HEK293 (cell line): ENCODE data around the gene NFATC3.

Experiments
- BCL6B ChIP-seq: fragments of 450-650 bp; formaldehyde crosslinking; IDR thresholded peaks from 2 replicates; pipeline ENCODE4 v1.5.1; 2017; ENCODE audit warnings: missing biosample characterization, missing genetic modification characterization
- HOXC10 ChIP-seq: sonication (generic); formaldehyde crosslinking; IDR thresholded peaks from 2 replicates; pipeline ENCODE4 v1.8.1; 2023; ENCODE audit warnings: mild to moderate bottlenecking, missing genetic modification reagents
- KLF9 ChIP-seq: fragments of 450-650 bp; formaldehyde crosslinking; IDR thresholded peaks from 2 replicates; pipeline ENCODE4 v1.5.1; 2016; ENCODE audit warnings: missing biosample characterization, missing genetic modification characterization, low read depth
- PRDM4 ChIP-seq: fragments of 450-650 bp; formaldehyde crosslinking; IDR thresholded peaks from 2 replicates; pipeline ENCODE4 v1.5.1; 2017; ENCODE audit warnings: missing biosample characterization, missing genetic modification characterization
- SALL2 ChIP-seq: fragments of 450-650 bp; formaldehyde crosslinking; IDR thresholded peaks from 2 replicates; pipeline ENCODE4 v1.5.0; 2017; ENCODE audit warnings: missing biosample characterization, mild to moderate bottlenecking, missing genetic modification characterization, borderline replicate concordance
- SCRT1 ChIP-seq: fragments of 450-650 bp; formaldehyde crosslinking; IDR thresholded peaks from 2 replicates; pipeline ENCODE4 v1.5.1; 2016; ENCODE audit warnings: missing biosample characterization, missing genetic modification characterization, borderline replicate concordance
- ZBTB17 ChIP-seq: fragments of 450-650 bp; formaldehyde crosslinking; IDR thresholded peaks from 2 replicates; pipeline ENCODE4 v1.5.1; 2016; ENCODE audit warnings: missing biosample characterization, missing genetic modification characterization
- ZBTB26 ChIP-seq: fragments of 450-650 bp; formaldehyde crosslinking; optimal IDR thresholded peaks from 2 replicates; pipeline ENCODE3; 2016; ENCODE audit warnings: missing biosample characterization, mild to moderate bottlenecking, missing genetic modification characterization
- ZBTB6 ChIP-seq: fragments of 450-650 bp; formaldehyde crosslinking; IDR thresholded peaks from 2 replicates; pipeline ENCODE4 v1.5.1; 2017; ENCODE audit warnings: missing biosample characterization, missing genetic modification characterization
- ZFP41 ChIP-seq: fragments of 450-650 bp; formaldehyde crosslinking; IDR thresholded peaks from 2 replicates; pipeline ENCODE4 v1.5.1; 2016; ENCODE audit warnings: missing biosample characterization, missing genetic modification characterization, borderline replicate concordance
- ZNF133 ChIP-seq: fragments of 450-650 bp; formaldehyde crosslinking; IDR thresholded peaks from 2 replicates; pipeline ENCODE4 v1.5.1; 2016; ENCODE audit warnings: missing biosample characterization, missing genetic modification characterization
- ZNF350 ChIP-seq: fragments of 450-650 bp; formaldehyde crosslinking; IDR thresholded peaks from 2 replicates; pipeline ENCODE4 v1.5.0; 2017; ENCODE audit warnings: missing biosample characterization, mild to moderate bottlenecking, missing genetic modification characterization
- ZNF394 ChIP-seq: fragments of 450-650 bp; formaldehyde crosslinking; IDR thresholded peaks from 2 replicates; pipeline ENCODE4 v1.5.1; 2016; ENCODE audit warnings: missing biosample characterization, missing genetic modification characterization, mild to moderate bottlenecking, moderate library complexity, borderline replicate concordance
- ZNF549 ChIP-seq: fragments of 450-650 bp; IDR thresholded peaks from 2 replicates; pipeline ENCODE4 v1.5.1; 2018; ENCODE audit warnings: missing biosample characterization, missing genetic modification characterization, mild to moderate bottlenecking, inconsistent platforms, moderate library complexity
- ZNF555 ChIP-seq: fragments of 450-650 bp; formaldehyde crosslinking; conservative IDR thresholded peaks from 2 replicates; pipeline ENCODE4 v1.5.1; 2017; ENCODE audit warnings: missing biosample characterization, mild to moderate bottlenecking, missing genetic modification characterization, inconsistent platforms
- ZNF624 ChIP-seq: fragments of 450-650 bp; formaldehyde crosslinking; IDR thresholded peaks from 2 replicates; pipeline ENCODE4 v1.5.1; 2017; ENCODE audit warnings: missing biosample characterization, missing genetic modification characterization
- ZNF776 ChIP-seq: fragments of 450-650 bp; formaldehyde crosslinking; IDR thresholded peaks from 2 replicates; pipeline ENCODE4 v1.5.0; 2017; ENCODE audit warnings: missing biosample characterization, missing genetic modification characterization, borderline replicate concordance
- ZNF785 ChIP-seq: fragments of 450-650 bp; formaldehyde crosslinking; IDR thresholded peaks from 2 replicates; pipeline ENCODE4 v1.5.1; 2016; ENCODE audit warnings: missing biosample characterization, missing genetic modification characterization
- ZXDB ChIP-seq: fragments of 450-650 bp; formaldehyde crosslinking; IDR thresholded peaks from 2 replicates; pipeline ENCODE4 v1.5.1; 2016; ENCODE audit warnings: missing biosample characterization, missing genetic modification characterization
- TF ChIP-seq, protein P1 (sequence below): fragments of 450-650 bp; IDR thresholded peaks from 2 replicates; pipeline ENCODE4 v1.5.1; 2018; ENCODE audit warnings: missing biosample characterization, mild to moderate bottlenecking, missing genetic modification characterization
- TF ChIP-seq, protein P2 (sequence below): fragments of 450-650 bp; formaldehyde crosslinking; IDR thresholded peaks from 2 replicates; pipeline ENCODE4 v1.5.1; 2016; ENCODE audit warnings: missing biosample characterization, missing genetic modification characterization, borderline replicate concordance
- TF ChIP-seq, protein P3 (sequence below): sonication (generic); formaldehyde crosslinking; IDR thresholded peaks from 2 replicates; pipeline ENCODE4 v1.8.1; 2022; ENCODE audit warnings: mild to moderate bottlenecking, moderate library complexity, missing genetic modification reagents

NFATC3 gene

GRCh38 chr16:68084504-68085258 is 489 bp upstream of the NFATC3 start (continued):
- TF ChIP-seq, protein P1, sequence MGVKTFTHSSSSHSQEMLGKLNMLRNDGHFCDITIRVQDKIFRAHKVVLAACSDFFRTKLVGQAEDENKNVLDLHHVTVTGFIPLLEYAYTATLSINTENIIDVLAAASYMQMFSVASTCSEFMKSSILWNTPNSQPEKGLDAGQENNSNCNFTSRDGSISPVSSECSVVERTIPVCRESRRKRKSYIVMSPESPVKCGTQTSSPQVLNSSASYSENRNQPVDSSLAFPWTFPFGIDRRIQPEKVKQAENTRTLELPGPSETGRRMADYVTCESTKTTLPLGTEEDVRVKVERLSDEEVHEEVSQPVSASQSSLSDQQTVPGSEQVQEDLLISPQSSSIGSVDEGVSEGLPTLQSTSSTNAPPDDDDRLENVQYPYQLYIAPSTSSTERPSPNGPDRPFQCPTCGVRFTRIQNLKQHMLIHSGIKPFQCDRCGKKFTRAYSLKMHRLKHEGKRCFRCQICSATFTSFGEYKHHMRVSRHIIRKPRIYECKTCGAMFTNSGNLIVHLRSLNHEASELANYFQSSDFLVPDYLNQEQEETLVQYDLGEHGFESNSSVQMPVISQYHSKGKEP (tag by site-specific recombination) = peak; percentile 73
- TF ChIP-seq ZNF555 (tag by site-specific recombination) (no peak), ZBTB17 (tag by site-specific recombination) (peak; percentile 93), ZBTB26 (peak; percentile 51), ZNF624 (no peak), ZNF350 (tag by site-specific recombination) (no peak), KLF9 (tag by site-specific recombination) (no peak; the same call in 1 of the 2 replicates), PRDM4 (tag by site-specific recombination) (no peak; the same call in 1 of the 2 replicates), ZNF785 (no peak), ZNF394 (tag by site-specific recombination) (peak; percentile 89), HOXC10 (CRISPR knock-in tag) (no peak), SALL2 (tag by site-specific recombination) (no peak), ZBTB6 (tag by site-specific recombination) (no peak), BCL6B (no peak), ZFP41 (tag by site-specific recombination) (no peak), ZNF133 (tag by site-specific recombination) (no peak), ZNF549 (tag by site-specific recombination) (no peak), SCRT1 (no peak), ZNF776 (tag by site-specific recombination) (no peak), ZXDB (tag by site-specific recombination) (peak; percentile 83)
- TF ChIP-seq, protein P2, sequence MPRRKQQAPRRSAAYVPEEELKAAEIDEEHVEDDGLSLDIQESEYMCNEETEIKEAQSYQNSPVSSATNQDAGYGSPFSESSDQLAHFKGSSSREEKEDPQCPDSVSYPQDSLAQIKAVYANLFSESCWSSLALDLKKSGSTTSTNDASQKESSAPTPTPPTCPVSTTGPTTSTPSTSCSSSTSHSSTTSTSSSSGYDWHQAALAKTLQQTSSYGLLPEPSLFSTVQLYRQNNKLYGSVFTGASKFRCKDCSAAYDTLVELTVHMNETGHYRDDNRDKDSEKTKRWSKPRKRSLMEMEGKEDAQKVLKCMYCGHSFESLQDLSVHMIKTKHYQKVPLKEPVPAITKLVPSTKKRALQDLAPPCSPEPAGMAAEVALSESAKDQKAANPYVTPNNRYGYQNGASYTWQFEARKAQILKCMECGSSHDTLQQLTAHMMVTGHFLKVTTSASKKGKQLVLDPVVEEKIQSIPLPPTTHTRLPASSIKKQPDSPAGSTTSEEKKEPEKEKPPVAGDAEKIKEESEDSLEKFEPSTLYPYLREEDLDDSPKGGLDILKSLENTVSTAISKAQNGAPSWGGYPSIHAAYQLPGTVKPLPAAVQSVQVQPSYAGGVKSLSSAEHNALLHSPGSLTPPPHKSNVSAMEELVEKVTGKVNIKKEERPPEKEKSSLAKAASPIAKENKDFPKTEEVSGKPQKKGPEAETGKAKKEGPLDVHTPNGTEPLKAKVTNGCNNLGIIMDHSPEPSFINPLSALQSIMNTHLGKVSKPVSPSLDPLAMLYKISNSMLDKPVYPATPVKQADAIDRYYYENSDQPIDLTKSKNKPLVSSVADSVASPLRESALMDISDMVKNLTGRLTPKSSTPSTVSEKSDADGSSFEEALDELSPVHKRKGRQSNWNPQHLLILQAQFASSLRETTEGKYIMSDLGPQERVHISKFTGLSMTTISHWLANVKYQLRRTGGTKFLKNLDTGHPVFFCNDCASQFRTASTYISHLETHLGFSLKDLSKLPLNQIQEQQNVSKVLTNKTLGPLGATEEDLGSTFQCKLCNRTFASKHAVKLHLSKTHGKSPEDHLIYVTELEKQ = no peak
- TF ChIP-seq, protein P3, sequence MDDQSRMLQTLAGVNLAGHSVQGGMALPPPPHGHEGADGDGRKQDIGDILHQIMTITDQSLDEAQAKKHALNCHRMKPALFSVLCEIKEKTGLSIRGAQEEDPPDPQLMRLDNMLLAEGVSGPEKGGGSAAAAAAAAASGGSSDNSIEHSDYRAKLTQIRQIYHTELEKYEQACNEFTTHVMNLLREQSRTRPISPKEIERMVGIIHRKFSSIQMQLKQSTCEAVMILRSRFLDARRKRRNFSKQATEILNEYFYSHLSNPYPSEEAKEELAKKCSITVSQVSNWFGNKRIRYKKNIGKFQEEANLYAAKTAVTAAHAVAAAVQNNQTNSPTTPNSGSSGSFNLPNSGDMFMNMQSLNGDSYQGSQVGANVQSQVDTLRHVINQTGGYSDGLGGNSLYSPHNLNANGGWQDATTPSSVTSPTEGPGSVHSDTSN = no peak
